Loucy (cell line): ENCODE results near the gene GTPBP4.

ENCODE experiments used
- H2AFZ ChIP-seq: fragments of 200-600 bp; sonication (generic); 2 replicates; pipeline ENCODE4 v1.6.0; 2016; ENCODE audit warnings: antibody characterized with exemption, mild to moderate bottlenecking, low read length, moderate library complexity
- H3F3A ChIP-seq: fragments of 200-600 bp; 2 replicates; pipeline ENCODE4 v1.6.0; 2016; ENCODE audit warnings: antibody characterized with exemption, low read depth, mild to moderate bottlenecking
- H3K27me3 ChIP-seq: fragments of 200-600 bp; sonication (generic); 2 replicates; pipeline ENCODE4 v1.6.1; 2014; ENCODE audit warnings: low read length, mild to moderate bottlenecking; ENCODE audit not compliant: insufficient read depth, poor library complexity, severe bottlenecking
- H3K36me3 ChIP-seq: fragments of 200-600 bp; sonication (generic); 2 replicates; pipeline ENCODE4 v1.6.1; 2016; ENCODE audit warnings: low read length; ENCODE audit not compliant: insufficient read depth
- H3K4me1 ChIP-seq: fragments of 200-600 bp; sonication (generic); 2 replicates; pipeline ENCODE4 v1.5.1; 2014; ENCODE audit warnings: low read length, mild to moderate bottlenecking; ENCODE audit not compliant: insufficient read depth, poor library complexity, severe bottlenecking
- H3K4me2 ChIP-seq: fragments of 200-600 bp; sonication (generic); 2 replicates; pipeline ENCODE4 v1.6.0; 2014; ENCODE audit warnings: antibody characterized with exemption, low read length, low read depth, mild to moderate bottlenecking; ENCODE audit not compliant: poor library complexity, severe bottlenecking
- H3K4me3 ChIP-seq: fragments of 200-600 bp; sonication (generic); 2 replicates; pipeline ENCODE4 v1.5.1; 2014; ENCODE audit warnings: low read length, mild to moderate bottlenecking, mixed read lengths; ENCODE audit not compliant: poor library complexity, severe bottlenecking
- H3K79me2 ChIP-seq: fragments of 200-600 bp; sonication (generic); 2 replicates; pipeline ENCODE4 v1.6.1; 2014; ENCODE audit warnings: low read length; ENCODE audit not compliant: insufficient read depth
- H3K9ac ChIP-seq: fragments of 200-600 bp; sonication (generic); 2 replicates; pipeline ENCODE4 v1.6.0; 2014; ENCODE audit warnings: mild to moderate bottlenecking, low read depth, low read length, moderate library complexity; ENCODE audit not compliant: poor library complexity, severe bottlenecking
- H3K9me2 ChIP-seq: fragments of 200-600 bp; sonication (generic); replicated peaks from 2 replicates; pipeline ENCODE4 v1.6.1; 2016; ENCODE audit warnings: low read depth, low read length, mixed read lengths
- H3K9me3 ChIP-seq: fragments of 200-600 bp; sonication (generic); 2 replicates; pipeline ENCODE4 v1.6.1; 2014; ENCODE audit warnings: mild to moderate bottlenecking, antibody characterized with exemption, low read length, low read depth; ENCODE audit not compliant: insufficient read depth
- H4K20me1 ChIP-seq: fragments of 200-600 bp; sonication (generic); 2 replicates; pipeline ENCODE4 v1.6.0; 2014; ENCODE audit warnings: antibody characterized with exemption, low read length, mild to moderate bottlenecking; ENCODE audit not compliant: insufficient read depth, poor library complexity, severe bottlenecking
- EZH2phosphoT487 ChIP-seq: fragments of 200-600 bp; IDR thresholded peaks from 2 replicates; pipeline ENCODE4 v1.6.1; 2018; ENCODE audit warnings: antibody characterized with exemption, mild to moderate bottlenecking, moderate library complexity, borderline replicate concordance
- TF ChIP-seq, protein P1 (sequence below): fragments of 200-600 bp; sonication (generic); conservative IDR thresholded peaks from 2 replicates; pipeline ENCODE4 v1.5.1; 2014; ENCODE audit warnings: mild to moderate bottlenecking, antibody characterized with exemption, low read length

The GTPBP4 gene

DNA sequence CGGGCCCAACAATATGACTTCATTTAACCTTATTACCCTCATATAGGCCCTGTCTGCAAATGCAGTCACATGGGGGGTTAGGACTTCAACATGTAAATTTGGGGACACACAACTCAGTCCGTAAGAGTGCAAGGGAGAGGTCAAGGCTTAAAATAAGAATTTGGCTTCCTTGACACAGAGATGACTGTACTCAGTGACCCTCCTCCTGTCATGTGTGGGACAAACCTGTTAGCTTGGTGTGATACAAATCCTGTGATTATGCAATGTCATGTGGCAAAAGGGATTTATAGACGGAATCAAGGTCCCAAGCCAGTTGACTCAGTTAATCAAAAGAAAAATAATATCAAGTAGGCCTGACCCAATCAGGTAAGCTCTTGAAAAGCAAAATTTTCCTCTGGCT lies 25.9 kb upstream of the GTPBP4 start:
- H3K36me3 ChIP-seq = no peaks in the 10 kb centered on the region
- H3K79me2 ChIP-seq = no peaks in the 10 kb centered on the region
- no peaks in the 10 kb centered on the region for H3K4me1 ChIP-seq
- no peak overlapping the region for H3K4me2 ChIP-seq
- no peaks in the 10 kb centered on the region for H4K20me1 ChIP-seq
- H3K27me3 ChIP-seq = no peaks in the 10 kb centered on the region
- H3K9me3 ChIP-seq = no peaks in the 10 kb centered on the region
- H3K9ac ChIP-seq = no peak overlapping the region
- H3K4me3 ChIP-seq = no peak overlapping the region
- H3F3A ChIP-seq = no peaks in the 10 kb centered on the region
- H3K9me2 ChIP-seq = no peaks in the 10 kb centered on the region
- no peak for TF ChIP-seq EZH2phosphoT487
- TF ChIP-seq, protein P1, sequence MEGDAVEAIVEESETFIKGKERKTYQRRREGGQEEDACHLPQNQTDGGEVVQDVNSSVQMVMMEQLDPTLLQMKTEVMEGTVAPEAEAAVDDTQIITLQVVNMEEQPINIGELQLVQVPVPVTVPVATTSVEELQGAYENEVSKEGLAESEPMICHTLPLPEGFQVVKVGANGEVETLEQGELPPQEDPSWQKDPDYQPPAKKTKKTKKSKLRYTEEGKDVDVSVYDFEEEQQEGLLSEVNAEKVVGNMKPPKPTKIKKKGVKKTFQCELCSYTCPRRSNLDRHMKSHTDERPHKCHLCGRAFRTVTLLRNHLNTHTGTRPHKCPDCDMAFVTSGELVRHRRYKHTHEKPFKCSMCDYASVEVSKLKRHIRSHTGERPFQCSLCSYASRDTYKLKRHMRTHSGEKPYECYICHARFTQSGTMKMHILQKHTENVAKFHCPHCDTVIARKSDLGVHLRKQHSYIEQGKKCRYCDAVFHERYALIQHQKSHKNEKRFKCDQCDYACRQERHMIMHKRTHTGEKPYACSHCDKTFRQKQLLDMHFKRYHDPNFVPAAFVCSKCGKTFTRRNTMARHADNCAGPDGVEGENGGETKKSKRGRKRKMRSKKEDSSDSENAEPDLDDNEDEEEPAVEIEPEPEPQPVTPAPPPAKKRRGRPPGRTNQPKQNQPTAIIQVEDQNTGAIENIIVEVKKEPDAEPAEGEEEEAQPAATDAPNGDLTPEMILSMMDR = no peak
- no peak overlapping the region for H2AFZ ChIP-seq

DNA sequence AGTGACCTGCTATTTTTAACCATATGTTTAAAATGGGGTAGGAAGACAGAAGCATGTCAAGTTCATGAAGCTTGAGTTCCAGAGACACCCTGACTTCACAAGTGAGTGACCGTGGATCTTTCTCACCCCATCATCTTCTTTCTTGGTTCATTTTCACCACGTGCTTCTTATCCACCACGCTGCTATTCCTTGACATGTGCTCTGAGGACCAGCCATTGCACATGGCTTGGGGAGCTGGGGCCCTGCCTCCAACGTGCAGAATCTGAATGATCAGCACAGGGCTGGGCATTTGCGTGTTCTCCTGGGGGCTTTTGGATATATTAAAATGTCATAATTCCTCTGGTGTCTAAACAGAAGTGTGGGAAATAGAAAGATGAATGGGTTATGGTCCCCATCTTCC lies 25.0 kb upstream of the GTPBP4 start:
- Histone ChIP-seq H3K9ac (no peak overlapping the region), H4K20me1 (no peaks in the 10 kb centered on the region), H3K4me1 (no peaks in the 10 kb centered on the region), H2AFZ (no peak overlapping the region), H3K4me2 (no peak overlapping the region), H3K4me3 (no peak overlapping the region), H3K79me2 (no peaks in the 10 kb centered on the region), H3K9me2 (no peaks in the 10 kb centered on the region), H3K27me3 (no peaks in the 10 kb centered on the region), H3F3A (no peaks in the 10 kb centered on the region), H3K9me3 (no peaks in the 10 kb centered on the region), H3K36me3 (no peaks in the 10 kb centered on the region)
- TF ChIP-seq EZH2phosphoT487 = no peak
- TF ChIP-seq, protein P1 = no peak

DNA sequence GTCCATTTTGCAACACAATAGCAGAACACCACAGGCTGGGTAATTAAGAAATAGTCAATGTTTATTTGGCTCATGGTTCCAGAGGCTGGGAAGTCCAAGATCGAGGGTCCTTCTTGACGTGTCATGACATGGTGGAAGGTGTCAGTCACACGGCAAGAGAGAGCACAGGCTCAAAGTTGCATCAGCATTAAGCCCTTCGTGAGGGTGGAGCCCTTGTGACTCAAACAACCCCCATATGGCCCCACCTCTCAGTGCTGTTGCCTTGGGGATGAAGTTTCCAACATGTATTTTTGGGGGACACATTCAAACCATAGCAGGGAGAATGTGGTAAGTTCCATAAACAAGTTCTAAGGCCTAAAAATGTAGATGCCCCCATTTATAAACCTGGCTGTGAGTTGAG lies 24.6 kb upstream of the GTPBP4 start:
- Histone ChIP-seq H3K4me3 (no peak overlapping the region), H3K9me2 (no peaks in the 10 kb centered on the region), H3K9me3 (no peaks in the 10 kb centered on the region), H3F3A (no peaks in the 10 kb centered on the region), H3K4me2 (no peak overlapping the region), H3K4me1 (no peaks in the 10 kb centered on the region), H2AFZ (no peak overlapping the region), H3K9ac (no peak overlapping the region), H3K36me3 (no peaks in the 10 kb centered on the region), H3K27me3 (no peaks in the 10 kb centered on the region), H4K20me1 (no peaks in the 10 kb centered on the region), H3K79me2 (no peaks in the 10 kb centered on the region)
- TF ChIP-seq EZH2phosphoT487 = no peak
- TF ChIP-seq, protein P1 = no peak
